H4 (cell line): ENCODE results near the gene CNPY4. TPM values are rescaled to one million over a fixed set of nuclear protein-coding genes. Genes with fewer than 3 reads are reported as not detected.
"Not testable (repeated sequence)": the region's sequence is repeated elsewhere in the genome, so short reads cannot be mapped to it uniquely, and the experiment has no call there.

Experiments
- DNase-seq: peaks from one replicate; pipeline ENCODE4 v3.0.0-alpha.2; 2015; ENCODE audit warnings: low spot score
- total RNA-seq: library from RNA; depleted of rRNA; stranded (reverse); fragments of >200 nt; shearing (Covaris generic); gene quantifications from 2 replicates; pipeline ENCODE4 v1.2.3, GENCODE V29; 2014

CNPY4 gene
- total RNA-seq, 1 experiment from 2014 or later, result 31.9 TPM

GRCh38 chr7:100118388-100119071 is 904 bp upstream of the CNPY4 start:
- DNase-seq, result no peak

GRCh38 chr7:100119970-100120732 is 717 bp downstream of the CNPY4 start:
- peak; percentile 46 for DNase-seq

- no peak for DNase-seq
Measured at GRCh38 chr7:100120733-100121036, 1.3 kb downstream of the CNPY4 start.

- peak; percentile 2 for DNase-seq
Measured at GRCh38 chr7:100122067-100122466, 2.6 kb downstream of the CNPY4 start.

- DNase-seq, result peak; percentile 2
Measured at GRCh38 chr7:100122568-100122967, 3.1 kb downstream of the CNPY4 start.

- DNase-seq, result no peak
Measured at GRCh38 chr7:100124301-100125230, 5.1 kb downstream of the CNPY4 start.

GRCh38 chr7:100126239-100126930 is 7.0 kb downstream of the CNPY4 start:
- no peak for DNase-seq

- peak; percentile 84 for DNase-seq
Measured at GRCh38 chr7:100126931-100127865, 7.8 kb downstream of the CNPY4 start, which contains the start of gene MBLAC1. Gene MBLAC1, plus strand, starts transcription at chr7:100126967. Its CDS starts 429 bp downstream, at chr7:100127396.

- DNase-seq, result no peak
Measured at GRCh38 chr7:100127866-100128636, 8.6 kb downstream of the CNPY4 start.

- no peak for DNase-seq
Measured at GRCh38 chr7:100128637-100128963, 9.2 kb downstream of the CNPY4 start.

- not testable (repeated sequence) for DNase-seq
Measured at GRCh38 chr7:100130220-100130607, 10.8 kb downstream of the CNPY4 start.

- DNase-seq, result no peak
Measured at GRCh38 chr7:100130608-100131453, 11.4 kb downstream of the CNPY4 start.

GRCh38 chr7:100132126-100132525 is 12.7 kb downstream of the CNPY4 start:
- DNase-seq, result no peak

GRCh38 chr7:100132697-100133151 is 13.3 kb downstream of the CNPY4 start:
- peak; percentile 67 for DNase-seq

- DNase-seq, result no peak
Measured at GRCh38 chr7:100137851-100138760, 18.7 kb downstream of the CNPY4 start.

- DNase-seq, result no peak
Measured at GRCh38 chr7:100141555-100141949, 22.1 kb downstream of the CNPY4 start.

- no peak for DNase-seq
Measured at GRCh38 chr7:100142461-100142860, 23.0 kb downstream of the CNPY4 start.

GRCh38 chr7:100146350-100146749 is 26.9 kb downstream of the CNPY4 start:
- not testable (repeated sequence) for DNase-seq
